Prostate gland (tissue), 2 donors: ENCODE results near the gene TTN.

ENCODE experiments used
- CTCF ChIP-seq, 4 experiments: fragments of 200-600 bp in 2 of 4; fragments of 450-650 bp in 2 of 4; sonication (generic) in 2 of 4; IDR thresholded peaks; 1 replicate in 3 of 4; 2 replicates in 1 of 4; pipeline ENCODE4 v1.5.1; 2016 to 2019; ENCODE audit warnings: antibody characterized with exemption in 4 of 4, mild to moderate bottlenecking in 2 of 4, moderate library complexity in 2 of 4
- POLR2A ChIP-seq: fragments of 450-650 bp; IDR thresholded peaks from one replicate; pipeline ENCODE4 v1.6.1; 2016; ENCODE audit warnings: antibody characterized with exemption, mild to moderate bottlenecking
- POLR2AphosphoS5 ChIP-seq: sonication (generic); formaldehyde crosslinking; IDR thresholded peaks from one replicate; pipeline ENCODE4 v1.6.1; 2017; ENCODE audit warnings: antibody characterized with exemption

- no peak for TF ChIP-seq CTCF (IDR thresholded peaks at IDR 0.05)
- no peak for TF ChIP-seq POLR2A
- no peak for TF ChIP-seq POLR2AphosphoS5
Observed at GRCh38 chr2:178496049-178496448, 311.2 kb downstream of the TTN start.
